Activated CD8-positive, alpha-beta memory T cell treated with anti-CD3 and anti-CD28 coated beads for 48 hours (primary cell): ENCODE results near the gene FANCE.
A peak's percentile ranks its signal among the peaks of the same experiment; 100 is the strongest.
"Not testable (repeated sequence)": the region's sequence is repeated elsewhere in the genome, so short reads cannot be mapped to it uniquely, and the experiment has no call there.

ENCODE experiments used
- DNase-seq, 3 experiments: peaks; one replicate each; pipeline ENCODE4 v3.0.0-alpha.2; 2020; ENCODE audit warnings: low read depth in 2 of 3, low spot score in 2 of 3

FANCE gene

GRCh38 chr6:35496036-35496840, 44.1 kb downstream of the FANCE start:
- no peak for DNase-seq

- peak in 2 of 3 experiments; percentile 31 to 43 for DNase-seq
Measured at GRCh38 chr6:35496841-35497570, 44.9 kb downstream of the FANCE start, which contains the start of gene TEAD3. TSS of gene TEAD3 (minus strand) at chr6:35497079.

- DNase-seq, result peak in 1 of 3 experiments; percentile 40
Measured at GRCh38 chr6:35497571-35498421, 45.7 kb downstream of the FANCE start.

GRCh38 chr6:35498422-35499067, 46.4 kb downstream of the FANCE start:
- no peak for DNase-seq

- no peak for DNase-seq
Measured at GRCh38 chr6:35499372-35499771, 47.2 kb downstream of the FANCE start.

GRCh38 chr6:35500782-35501181, 48.6 kb downstream of the FANCE start:
- no peak for DNase-seq

GRCh38 chr6:35501784-35502183, 49.6 kb downstream of the FANCE start:
- DNase-seq, result no peak

GRCh38 chr6:35503534-35503933, 51.4 kb downstream of the FANCE start:
- DNase-seq, result no peak

- no peak for DNase-seq
Measured at GRCh38 chr6:35505999-35506412, 53.9 kb downstream of the FANCE start.

GRCh38 chr6:35506536-35506935, 54.4 kb downstream of the FANCE start:
- DNase-seq, result no peak

- DNase-seq, result no peak
Measured at GRCh38 chr6:35507221-35507620, 55.1 kb downstream of the FANCE start.

GRCh38 chr6:35508027-35508426, 55.9 kb downstream of the FANCE start:
- no peak for DNase-seq

GRCh38 chr6:35508542-35508941, 56.4 kb downstream of the FANCE start:
- no peak for DNase-seq

GRCh38 chr6:35510916-35511561, 58.9 kb downstream of the FANCE start:
- no peak for DNase-seq

GRCh38 chr6:35511562-35511941, 59.4 kb downstream of the FANCE start:
- no peak for DNase-seq

GRCh38 chr6:35512006-35512405, 59.9 kb downstream of the FANCE start:
- DNase-seq, result no peak

GRCh38 chr6:35512740-35513139, 60.6 kb downstream of the FANCE start, which contains the start of gene TULP1:
TSS of gene TULP1 (minus strand) at chr6:35512896. CDS start at chr6:35512858, 38 bp downstream.
- DNase-seq, result no peak

- DNase-seq, result no peak
Measured at GRCh38 chr6:35514587-35514986, 62.4 kb downstream of the FANCE start.

GRCh38 chr6:35515939-35516338, 63.8 kb downstream of the FANCE start:
- DNase-seq, result not testable (repeated sequence)
